ENCODE results near the gene TMEM235.

TMEM235 gene

DNA sequence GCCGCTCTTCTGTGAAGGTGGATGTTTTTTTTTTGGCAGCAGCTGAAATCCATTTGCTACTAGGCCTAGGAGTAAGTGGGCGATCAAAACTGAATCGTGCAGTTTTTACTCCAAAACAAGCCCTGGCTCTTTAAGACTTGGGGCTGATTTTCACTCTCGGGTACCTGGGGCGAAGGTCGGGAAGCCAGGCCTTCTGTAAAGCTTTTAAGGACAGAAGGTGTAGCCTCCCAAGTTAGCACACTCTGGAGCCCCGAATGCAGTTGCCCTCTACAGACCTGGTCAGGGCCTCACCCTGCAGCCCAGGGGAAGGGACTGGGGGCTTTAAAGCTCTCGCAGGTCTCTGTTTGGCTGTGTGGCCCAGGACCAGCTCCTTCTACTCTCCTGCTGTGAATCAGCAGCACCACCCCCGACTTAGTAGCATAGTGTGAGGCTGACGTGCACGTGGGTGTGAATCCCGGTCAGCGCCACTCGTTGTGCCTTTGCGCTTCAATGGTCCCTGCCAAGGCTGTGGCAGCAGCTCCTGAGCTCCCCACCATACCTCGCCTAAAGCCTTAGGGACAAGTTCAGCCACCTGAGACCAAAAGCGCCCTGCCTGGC lies 49.9 kb downstream of the TMEM235 start:
- ATAC-seq (ENCODE audit: insufficient read depth, low read depth) (no peak), DNase-seq (no peak)
- Histone ChIP-seq H3K4me3 (ENCODE audit: low read depth in 1 of 2, low read length in 2 of 2) (no peak overlapping the region), H3K9me3 (ENCODE audit: insufficient read depth, low read length, severe bottlenecking) (no peaks in the 10 kb centered on the region), H3K4me1 (ENCODE audit: insufficient read depth, low read length) (no peaks in the 10 kb centered on the region), H3K79me2 (ENCODE audit: insufficient read depth, low read length) (no peaks in the 10 kb centered on the region), H3K27me3 (ENCODE audit: insufficient read depth, low read length, poor library complexity) (no peaks in the 10 kb centered on the region), H3K4me2 (ENCODE audit: insufficient read depth, low read length) (no peak overlapping the region), H2AFZ (ENCODE audit: low read depth, low read length) (no peak overlapping the region), H3K27ac (ENCODE audit: low read length) (no peak overlapping the region), H4K20me1 (ENCODE audit: insufficient read depth, low read length) (no peaks in the 10 kb centered on the region), H3K9ac (ENCODE audit: low read depth, low read length) (no peak overlapping the region), H3K36me3 (ENCODE audit: insufficient read depth, low read length) (no peaks in the 10 kb centered on the region)
- TF ChIP-seq EZH2 (IDR thresholded peaks at IDR 0.05; ENCODE audit: borderline replicate concordance, low read depth, low read length, severe bottlenecking) = no peak
- TF ChIP-seq, protein P1, sequence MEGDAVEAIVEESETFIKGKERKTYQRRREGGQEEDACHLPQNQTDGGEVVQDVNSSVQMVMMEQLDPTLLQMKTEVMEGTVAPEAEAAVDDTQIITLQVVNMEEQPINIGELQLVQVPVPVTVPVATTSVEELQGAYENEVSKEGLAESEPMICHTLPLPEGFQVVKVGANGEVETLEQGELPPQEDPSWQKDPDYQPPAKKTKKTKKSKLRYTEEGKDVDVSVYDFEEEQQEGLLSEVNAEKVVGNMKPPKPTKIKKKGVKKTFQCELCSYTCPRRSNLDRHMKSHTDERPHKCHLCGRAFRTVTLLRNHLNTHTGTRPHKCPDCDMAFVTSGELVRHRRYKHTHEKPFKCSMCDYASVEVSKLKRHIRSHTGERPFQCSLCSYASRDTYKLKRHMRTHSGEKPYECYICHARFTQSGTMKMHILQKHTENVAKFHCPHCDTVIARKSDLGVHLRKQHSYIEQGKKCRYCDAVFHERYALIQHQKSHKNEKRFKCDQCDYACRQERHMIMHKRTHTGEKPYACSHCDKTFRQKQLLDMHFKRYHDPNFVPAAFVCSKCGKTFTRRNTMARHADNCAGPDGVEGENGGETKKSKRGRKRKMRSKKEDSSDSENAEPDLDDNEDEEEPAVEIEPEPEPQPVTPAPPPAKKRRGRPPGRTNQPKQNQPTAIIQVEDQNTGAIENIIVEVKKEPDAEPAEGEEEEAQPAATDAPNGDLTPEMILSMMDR (IDR thresholded peaks at IDR 0.05; ENCODE audit: borderline replicate concordance, extremely low read depth, low read length, poor library complexity, severe bottlenecking) = no peak

DNA sequence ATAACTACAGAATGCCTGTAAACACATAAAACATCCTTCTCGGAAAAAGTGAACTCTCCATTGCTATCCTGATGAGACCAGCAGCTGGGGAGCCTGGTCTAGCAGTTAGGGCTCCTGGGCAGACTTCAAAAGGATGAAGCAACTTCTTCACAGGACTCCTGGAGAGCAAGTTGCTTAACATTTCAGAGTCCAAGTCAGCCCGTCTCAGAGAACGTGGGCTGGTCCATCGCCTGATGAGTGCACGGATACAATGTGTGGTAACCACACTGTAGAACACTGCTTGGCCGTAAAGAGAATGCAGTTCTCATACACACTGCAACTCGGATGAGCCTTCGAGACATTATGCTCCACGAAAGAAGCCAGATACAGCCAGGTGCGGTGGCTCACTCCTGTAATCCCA lies 52.7 kb downstream of the TMEM235 start:
- Histone ChIP-seq H3K4me3 (ENCODE audit: low read depth in 1 of 2, low read length in 2 of 2) (no peak overlapping the region), H3K9me3 (ENCODE audit: insufficient read depth, low read length, severe bottlenecking) (no peaks in the 10 kb centered on the region), H4K20me1 (ENCODE audit: insufficient read depth, low read length) (no peaks in the 10 kb centered on the region), H3K79me2 (ENCODE audit: insufficient read depth, low read length) (no peaks in the 10 kb centered on the region), H3K27ac (ENCODE audit: low read length) (no peak overlapping the region), H3K27me3 (ENCODE audit: insufficient read depth, low read length, poor library complexity) (no peaks in the 10 kb centered on the region), H2AFZ (ENCODE audit: low read depth, low read length) (no peak overlapping the region), H3K4me1 (ENCODE audit: insufficient read depth, low read length) (no peaks in the 10 kb centered on the region), H3K9ac (ENCODE audit: low read depth, low read length) (no peak overlapping the region), H3K4me2 (ENCODE audit: insufficient read depth, low read length) (no peak overlapping the region), H3K36me3 (ENCODE audit: insufficient read depth, low read length) (no peaks in the 10 kb centered on the region)
- ATAC-seq (ENCODE audit: insufficient read depth, low read depth) (no peak), DNase-seq (no peak)
- TF ChIP-seq, protein P1 (IDR thresholded peaks at IDR 0.05; ENCODE audit: borderline replicate concordance, extremely low read depth, low read length, poor library complexity, severe bottlenecking) = no peak
- no peak for TF ChIP-seq EZH2 (IDR thresholded peaks at IDR 0.05; ENCODE audit: borderline replicate concordance, low read depth, low read length, severe bottlenecking)

DNA sequence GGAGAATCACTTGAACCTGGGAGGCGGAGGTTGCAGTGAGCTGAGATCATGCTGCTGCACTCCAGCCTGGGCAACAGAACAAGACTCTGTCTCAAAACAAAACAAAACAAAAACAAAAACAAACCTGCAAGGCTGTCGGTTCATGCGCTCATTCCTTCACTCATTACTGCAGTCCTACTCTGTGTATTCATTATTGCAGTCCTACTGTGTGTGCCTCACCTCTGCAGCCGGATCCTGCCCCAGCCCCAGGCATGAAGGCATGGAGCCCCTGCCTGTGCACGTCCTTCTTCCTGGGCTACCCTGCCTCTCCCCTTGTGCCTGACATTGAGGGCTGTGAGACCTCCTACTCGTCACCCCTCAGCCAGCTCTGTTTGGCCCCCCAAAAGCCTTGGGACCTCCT lies 57.6 kb downstream of the TMEM235 start:
- peaks cover 6% of the 10 kb centered on the region; the same call in 1 of the 2 replicates for H3K4me1 ChIP-seq (ENCODE audit: insufficient read depth, low read length)
- H3K27ac ChIP-seq (ENCODE audit: low read length) = no peak overlapping the region
- ATAC-seq (ENCODE audit: insufficient read depth, low read depth) = no peak
- H3K9me3 ChIP-seq (ENCODE audit: insufficient read depth, low read length, severe bottlenecking) = no peaks in the 10 kb centered on the region
- H3K27me3 ChIP-seq (ENCODE audit: insufficient read depth, low read length, poor library complexity) = no peaks in the 10 kb centered on the region
- no peaks in the 10 kb centered on the region for H3K79me2 ChIP-seq (ENCODE audit: insufficient read depth, low read length)
- no peak overlapping the region for H3K4me3 ChIP-seq (ENCODE audit: low read depth in 1 of 2, low read length in 2 of 2)
- TF ChIP-seq, protein P1 (IDR thresholded peaks at IDR 0.05; ENCODE audit: borderline replicate concordance, extremely low read depth, low read length, poor library complexity, severe bottlenecking) = no peak
- TF ChIP-seq EZH2 (IDR thresholded peaks at IDR 0.05; ENCODE audit: borderline replicate concordance, low read depth, low read length, severe bottlenecking) = no peak
- H3K9ac ChIP-seq (ENCODE audit: low read depth, low read length) = no peak overlapping the region
- H2AFZ ChIP-seq (ENCODE audit: low read depth, low read length) = no peak overlapping the region
- no peak for DNase-seq
- no peak overlapping the region for H3K4me2 ChIP-seq (ENCODE audit: insufficient read depth, low read length)
- H4K20me1 ChIP-seq (ENCODE audit: insufficient read depth, low read length) = no peaks in the 10 kb centered on the region
- H3K36me3 ChIP-seq (ENCODE audit: insufficient read depth, low read length) = no peaks in the 10 kb centered on the region
